GM18507 (cell line): ENCODE results near the gene HTRA1.

Experiments used
- DNase-seq: peaks from one replicate; pipeline ENCODE4 v3.0.0; 2011; ENCODE audit warnings: low read depth; ENCODE audit not compliant: insufficient read length; ENCODE audit errors: extremely low spot score
- FAIRE-seq: peaks from 2 replicates; lab custom pipeline; 2011; peaks lifted over from hg19 to GRCh38; lab: Jason Lieb, UNC

HTRA1 gene

DNA sequence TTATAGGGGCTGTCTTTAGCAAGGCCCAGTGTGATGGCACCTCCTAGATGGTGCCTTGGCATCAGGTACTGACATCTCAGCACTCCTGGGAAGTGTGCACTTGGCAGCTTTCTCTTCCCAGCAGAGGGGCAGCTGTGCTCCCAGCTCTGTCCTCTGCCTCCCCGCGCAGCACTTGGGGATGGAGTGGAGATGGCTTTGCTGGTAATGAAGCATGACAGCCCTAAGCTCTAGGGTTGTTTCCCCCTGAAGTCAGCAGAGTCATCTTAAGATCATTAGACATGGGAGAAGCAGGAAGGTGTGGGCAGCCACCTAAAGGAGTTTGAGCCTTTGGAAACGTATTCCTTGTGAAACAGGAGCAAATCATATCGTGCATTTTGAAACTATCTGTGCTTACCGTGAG is 46.7 kb downstream of the HTRA1 start:
- FAIRE-seq (no peak), DNase-seq (no peak)

DNA sequence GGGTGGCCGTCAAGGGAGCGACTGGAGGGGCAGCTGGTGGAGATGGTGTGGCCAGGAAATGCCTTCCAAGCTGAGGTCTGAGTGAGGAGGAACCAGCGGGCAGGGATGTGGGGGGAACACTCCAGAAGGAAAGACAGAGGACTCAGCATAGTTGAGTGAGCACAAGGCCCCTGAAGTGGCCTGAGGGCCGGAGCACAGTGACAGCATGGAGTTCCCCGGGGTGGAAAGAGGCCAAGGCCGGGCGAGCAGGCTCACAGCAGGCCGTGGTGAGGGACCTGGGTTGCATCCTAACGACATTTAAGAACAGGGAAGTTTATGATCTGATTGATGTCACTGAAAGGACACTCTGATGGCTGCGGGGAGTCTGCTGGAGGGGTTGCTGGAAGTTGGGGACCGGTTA is 48.0 kb downstream of the HTRA1 start:
- FAIRE-seq: no peak
- DNase-seq: no peak

DNA sequence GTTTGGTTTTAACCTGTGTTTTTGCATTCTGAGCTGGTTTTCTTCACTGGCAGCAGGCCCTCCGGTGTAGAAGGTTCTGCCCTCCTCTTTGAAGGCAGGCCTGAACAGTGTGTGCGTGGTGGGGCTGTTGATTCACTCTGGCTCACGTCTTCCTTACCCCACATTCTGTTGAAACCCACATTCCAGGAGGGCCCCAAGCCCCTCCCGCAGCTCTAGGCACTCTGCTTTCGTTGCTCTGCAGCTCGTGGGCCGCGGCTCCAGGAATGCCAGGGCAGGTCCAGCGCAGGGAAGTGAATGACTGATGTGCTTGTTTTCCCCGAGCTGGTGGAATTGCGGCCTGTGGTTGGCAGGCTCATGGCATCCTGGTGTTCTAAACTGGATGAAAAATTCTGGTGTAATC is 49.0 kb downstream of the HTRA1 start:
- DNase-seq (no peak), FAIRE-seq (no peak)

DNA sequence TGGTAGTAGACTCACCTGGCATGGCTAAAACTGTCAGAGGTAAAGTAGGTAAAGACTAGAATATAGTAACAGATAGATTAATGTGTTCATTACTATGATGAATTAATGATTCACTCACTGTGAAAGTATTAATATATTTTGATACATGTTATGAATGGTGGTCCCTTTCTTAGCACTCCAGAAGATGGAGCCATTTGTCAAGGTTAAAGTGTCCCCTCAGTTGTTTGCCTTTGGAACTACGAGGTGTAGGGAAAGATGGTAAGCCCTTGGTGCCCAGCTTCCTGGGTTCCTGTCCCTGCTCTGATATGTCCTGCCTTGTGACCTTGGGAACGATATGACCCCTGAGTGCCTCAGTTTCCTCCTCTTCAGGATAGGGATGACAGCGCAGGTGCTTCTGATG is 49.4 kb downstream of the HTRA1 start:
- FAIRE-seq: no peak
- DNase-seq: no peak

DNA sequence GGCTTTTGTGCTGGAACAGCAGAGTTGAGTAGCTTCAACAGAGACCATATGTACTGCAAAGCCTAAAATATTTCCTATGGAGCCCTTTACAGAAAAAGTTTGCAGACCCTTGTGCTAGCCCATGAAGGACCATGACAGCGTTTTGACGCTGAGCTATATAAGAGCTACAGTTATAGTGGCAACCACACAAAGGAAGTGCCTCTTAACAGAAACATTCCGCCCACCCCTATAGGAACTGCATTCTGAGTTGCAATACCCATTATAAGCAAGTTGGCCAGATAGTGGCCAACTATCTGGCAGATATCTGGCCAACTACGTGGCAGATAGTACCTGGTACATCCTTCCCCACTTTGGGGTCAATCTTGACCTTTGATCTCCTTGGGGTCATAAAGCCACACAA is 51.7 kb downstream of the HTRA1 start:
- no peak for FAIRE-seq
- DNase-seq: no peak

DNA sequence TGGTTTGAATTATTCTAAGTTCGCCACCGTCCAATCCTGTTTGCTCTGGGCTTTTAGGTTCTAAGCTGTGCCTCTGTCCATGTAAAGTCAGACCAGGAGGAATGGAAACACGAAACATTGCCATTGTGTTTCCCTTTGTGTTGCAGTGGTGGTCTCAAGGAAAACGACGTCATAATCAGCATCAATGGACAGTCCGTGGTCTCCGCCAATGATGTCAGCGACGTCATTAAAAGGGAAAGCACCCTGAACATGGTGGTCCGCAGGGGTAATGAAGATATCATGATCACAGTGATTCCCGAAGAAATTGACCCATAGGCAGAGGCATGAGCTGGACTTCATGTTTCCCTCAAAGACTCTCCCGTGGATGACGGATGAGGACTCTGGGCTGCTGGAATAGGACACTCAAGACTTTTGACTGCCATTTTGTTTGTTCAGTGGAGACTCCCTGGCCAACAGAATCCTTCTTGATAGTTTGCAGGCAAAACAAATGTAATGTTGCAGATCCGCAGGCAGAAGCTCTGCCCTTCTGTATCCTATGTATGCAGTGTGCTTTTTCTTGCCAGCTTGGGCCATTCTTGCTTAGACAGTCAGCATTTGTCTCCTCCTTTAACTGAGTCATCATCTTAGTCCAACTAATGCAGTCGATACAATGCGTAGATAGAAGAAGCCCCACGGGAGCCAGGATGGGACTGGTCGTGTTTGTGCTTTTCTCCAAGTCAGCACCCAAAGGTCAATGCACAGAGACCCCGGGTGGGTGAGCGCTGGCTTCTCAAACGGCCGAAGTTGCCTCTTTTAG is 52.9 kb downstream of the HTRA1 start:
- FAIRE-seq (no peak), DNase-seq (no peak)

DNA sequence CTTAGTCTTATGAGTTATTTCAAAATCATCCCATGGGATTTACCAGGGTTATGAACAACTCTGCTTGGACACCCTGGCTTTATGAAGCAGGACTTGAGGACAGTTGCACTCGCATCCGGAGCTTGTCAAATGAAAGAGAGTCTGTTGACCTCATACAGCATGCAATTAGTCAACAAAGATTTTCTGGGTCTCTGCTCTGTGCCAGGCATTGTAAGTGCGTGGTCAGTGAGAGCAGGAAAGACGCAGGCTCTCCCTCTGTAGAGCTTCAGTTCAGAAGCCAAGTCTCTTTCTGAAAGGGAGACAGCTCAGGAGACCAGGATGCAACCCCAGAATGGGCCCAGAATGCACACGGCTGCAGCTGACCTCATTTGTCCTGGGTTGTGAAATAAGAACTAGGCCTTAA is 53.7 kb downstream of the HTRA1 start:
- FAIRE-seq: no peak

DNA sequence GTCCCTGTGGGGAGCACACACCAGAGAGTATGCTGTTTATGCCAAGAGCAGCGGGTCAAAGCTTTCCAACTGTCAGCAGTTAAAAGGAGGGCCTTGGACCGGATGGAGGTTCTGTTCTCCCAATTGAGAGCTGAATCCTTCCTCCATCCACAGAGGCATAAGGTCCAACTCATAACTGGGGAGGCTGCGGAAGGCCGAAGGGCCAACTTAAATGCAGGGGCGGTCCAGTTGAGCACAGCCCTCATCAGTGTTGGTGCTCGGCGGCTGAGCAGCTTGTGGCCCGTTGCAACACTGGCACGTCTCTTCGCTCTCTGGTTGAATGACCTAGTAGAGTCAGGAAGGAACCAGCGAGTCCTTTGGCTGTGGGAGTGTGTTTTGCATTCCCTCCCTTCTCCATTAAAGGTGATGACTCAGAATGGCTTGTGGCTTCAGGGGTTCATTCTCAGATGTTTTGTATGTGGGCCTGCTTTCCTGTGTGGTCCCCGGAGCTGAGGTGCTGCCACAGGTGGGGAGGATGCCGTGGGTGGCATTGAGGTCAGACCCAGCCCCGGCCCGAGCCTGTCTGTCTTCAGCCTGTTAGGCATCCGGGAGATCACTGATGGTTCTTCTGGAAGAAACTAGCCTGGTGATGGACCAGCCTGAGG is 54.4 kb downstream of the HTRA1 start:
- DNase-seq: no peak
- no peak for FAIRE-seq

More for the DNA sequence above, 53.7 kb downstream of the HTRA1 start:
- no peak for DNase-seq

DNA sequence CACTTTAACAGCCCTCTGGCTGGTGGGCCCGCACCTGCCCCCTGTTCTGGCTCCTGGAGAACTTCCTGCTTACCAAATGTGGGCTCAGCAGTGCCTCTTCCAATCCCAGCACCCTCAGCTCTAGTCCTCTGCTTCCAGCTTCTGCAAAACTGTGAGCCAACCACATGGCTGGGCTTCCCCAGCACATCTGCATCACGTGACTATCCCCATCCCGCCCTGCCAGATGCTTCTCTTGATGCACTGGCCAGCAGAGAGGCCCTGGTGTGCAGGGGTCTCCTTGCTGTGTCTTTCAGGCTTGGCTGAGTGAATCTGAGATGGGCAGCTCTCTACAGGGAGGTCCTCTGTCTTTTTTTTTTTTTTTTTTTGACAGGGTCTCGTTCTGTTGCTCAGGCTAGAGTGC is 55.4 kb downstream of the HTRA1 start:
- DNase-seq (no peak), FAIRE-seq (no peak)

DNA sequence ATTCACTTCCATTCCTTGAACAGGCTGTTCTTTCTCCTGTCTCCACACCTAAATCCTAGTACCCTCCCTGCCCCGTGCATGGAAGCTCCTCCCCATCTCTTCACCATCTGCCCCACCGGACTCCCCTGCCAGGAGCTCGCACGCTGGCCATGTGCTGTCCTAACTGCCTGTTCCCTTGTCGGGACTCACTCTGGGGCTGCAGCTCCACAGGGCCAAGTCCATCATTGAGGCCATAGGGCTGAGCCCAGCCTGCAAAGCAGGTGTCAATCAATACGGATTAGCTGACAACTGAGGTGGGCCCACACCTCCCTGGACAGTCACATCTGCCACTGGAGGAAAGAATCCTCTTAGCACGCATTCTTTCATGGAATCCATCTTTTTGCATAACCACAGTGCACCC is 57.8 kb downstream of the HTRA1 start:
- no peak for DNase-seq
- FAIRE-seq: no peak

DNA sequence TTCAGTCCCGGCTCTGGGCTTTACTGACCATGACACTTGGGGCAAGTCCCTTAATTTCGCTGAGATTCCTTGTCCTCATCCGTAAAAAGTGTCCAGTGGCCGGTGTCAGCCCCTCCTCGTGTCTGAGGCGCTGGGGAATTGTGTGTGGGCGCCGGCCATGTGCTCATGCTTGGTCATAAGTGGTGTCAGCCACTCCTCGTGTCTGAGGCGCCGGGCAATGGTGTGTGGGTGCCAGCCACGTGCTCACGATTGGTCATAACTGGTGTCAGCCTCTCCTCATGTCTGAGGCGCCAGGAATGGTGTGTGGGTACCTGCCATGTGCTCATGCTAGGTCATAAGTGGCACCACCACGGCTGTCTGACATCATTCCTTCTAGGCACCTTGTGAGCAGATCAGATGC is 58.5 kb downstream of the HTRA1 start:
- DNase-seq: no peak
- FAIRE-seq: no peak

DNA sequence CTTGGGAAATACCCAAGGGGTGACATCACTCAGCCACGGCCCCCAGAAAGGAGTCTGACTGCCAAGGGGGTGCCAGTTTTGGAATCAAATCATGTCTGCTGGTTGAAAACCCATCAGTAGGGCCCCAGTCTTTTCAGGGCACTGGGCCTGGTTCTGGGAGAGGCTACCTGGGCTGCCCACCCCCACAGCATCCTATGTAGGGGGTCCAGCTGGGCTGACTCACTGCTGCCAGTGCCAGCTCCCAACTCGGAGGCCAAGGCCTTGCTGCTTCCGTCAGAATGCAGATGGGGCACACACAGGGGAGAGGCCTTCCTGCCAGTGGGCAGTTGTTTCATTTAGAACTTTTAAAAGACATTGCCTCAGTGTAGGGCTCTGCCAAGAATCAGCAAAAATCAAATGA is 59.7 kb downstream of the HTRA1 start:
- no peak for FAIRE-seq
- DNase-seq: no peak

DNA sequence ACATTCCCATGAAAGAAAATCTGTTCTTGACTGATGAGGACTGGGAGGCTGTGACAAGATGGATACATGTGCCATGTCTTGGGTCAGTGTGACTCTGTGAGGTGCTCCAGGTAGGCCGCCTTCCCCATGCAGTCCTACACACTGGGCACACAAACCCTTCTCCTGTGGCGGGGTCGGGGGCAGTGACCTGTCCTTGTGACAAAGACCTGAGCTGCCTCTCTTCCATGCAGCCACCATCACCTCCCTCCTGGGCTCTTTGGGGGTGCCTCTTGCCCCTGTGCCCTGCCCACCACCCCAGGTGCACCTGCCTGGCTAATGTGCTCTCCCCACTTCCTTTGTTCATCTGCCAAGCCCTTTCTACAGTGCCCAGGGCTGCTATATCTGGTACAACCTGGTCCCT is 63.5 kb downstream of the HTRA1 start:
- DNase-seq: no peak
- no peak for FAIRE-seq

DNA sequence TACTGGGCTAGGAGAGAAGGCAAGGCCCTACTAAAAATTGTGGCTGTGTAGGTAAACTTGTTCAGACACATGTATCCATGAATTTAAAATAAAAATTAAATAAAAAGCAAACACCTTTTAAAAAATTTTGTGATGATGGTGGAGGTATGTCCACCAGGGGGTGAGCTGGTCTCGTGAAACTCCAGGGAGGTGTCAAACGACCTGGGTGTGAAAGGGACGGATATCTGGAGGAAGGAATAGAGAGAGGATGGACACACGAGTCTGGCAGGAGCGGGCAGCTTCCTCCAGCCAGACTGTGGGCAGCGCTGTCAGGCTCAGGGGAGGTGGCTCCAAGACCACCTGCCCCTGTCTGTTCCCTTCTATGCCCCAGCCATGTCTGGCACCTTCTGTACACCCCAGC is 64.4 kb downstream of the HTRA1 start:
- DNase-seq: no peak
- no peak for FAIRE-seq

DNA sequence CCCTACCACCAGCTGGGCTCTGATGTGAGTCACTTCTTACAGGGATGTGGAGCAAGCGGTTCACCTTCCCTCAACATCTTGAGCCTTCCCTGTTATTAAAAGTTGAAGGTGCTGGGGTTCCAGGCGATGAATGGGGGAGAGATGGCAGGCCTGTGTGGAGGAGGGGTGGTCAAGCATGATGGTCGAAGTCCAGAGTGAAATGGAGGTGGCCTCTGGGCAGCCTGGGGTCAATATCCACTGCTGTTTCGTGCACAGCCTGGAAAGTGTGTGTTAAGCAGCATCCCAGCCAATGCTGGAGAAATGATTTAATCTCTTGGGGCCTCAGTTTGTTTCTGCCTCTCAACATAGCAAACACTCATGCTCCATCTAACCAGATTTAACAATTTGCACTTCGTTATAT is 65.5 kb downstream of the HTRA1 start:
- no peak for FAIRE-seq
- DNase-seq: no peak

DNA sequence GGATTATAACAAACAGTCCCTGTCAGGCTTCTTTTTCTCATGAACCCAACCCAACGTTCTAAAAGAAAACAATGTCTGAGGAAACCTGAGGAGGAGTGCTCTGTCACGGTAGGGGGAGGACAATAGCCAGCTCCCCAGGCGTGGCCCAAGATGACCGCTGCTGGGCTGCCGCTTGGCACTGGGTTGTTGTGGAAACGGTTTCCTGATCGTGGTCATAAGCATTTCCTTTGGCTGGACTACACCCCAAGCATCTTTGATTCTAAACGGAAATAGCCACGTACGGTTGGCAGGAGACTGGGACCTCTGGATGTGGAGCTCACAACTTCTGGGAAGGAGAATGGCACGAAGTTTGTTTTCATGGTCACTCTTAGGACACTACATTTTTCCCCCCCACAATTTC is 68.8 kb downstream of the HTRA1 start:
- DNase-seq: no peak
- FAIRE-seq: no peak

DNA sequence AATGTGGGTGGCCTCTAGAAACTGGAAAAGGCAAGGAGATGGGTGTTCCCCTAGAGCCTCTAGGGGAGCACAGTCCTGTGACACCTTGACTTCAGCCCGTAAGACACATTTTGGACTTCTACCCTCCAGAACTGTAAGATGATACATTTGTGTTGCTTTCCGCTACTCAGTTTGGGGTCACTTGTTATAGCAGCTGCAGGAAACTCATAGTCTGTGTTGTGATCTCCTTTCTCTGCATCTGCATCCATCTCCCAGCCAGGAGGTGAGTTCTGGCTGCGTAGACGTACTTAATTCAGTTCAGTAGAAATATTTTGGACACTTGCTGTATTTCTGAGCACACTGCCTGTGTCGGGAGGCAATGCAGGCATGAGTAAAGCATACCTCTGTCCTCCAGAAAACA is 69.9 kb downstream of the HTRA1 start:
- no peak for FAIRE-seq
- no peak for DNase-seq

DNA sequence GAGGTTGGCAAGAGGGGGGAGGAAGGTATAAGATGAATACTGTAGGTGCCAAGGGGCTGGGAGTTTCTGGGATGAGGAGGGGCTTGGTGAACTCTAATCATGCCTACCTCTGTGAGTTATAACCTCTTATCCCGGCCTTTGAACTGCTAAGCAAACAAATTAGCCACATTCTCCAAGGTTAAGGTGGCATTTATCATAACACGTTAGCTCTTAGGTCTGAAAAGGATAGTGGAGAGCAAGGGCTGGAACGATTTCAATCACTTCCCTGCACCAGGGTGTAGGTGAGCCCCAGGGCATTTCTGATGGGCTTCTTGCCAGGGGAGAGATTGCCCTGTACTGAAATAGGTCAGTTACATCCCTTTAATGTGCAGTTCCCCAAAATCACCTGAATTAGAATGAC is 70.6 kb downstream of the HTRA1 start:
- FAIRE-seq (no peak), DNase-seq (no peak)

DNA sequence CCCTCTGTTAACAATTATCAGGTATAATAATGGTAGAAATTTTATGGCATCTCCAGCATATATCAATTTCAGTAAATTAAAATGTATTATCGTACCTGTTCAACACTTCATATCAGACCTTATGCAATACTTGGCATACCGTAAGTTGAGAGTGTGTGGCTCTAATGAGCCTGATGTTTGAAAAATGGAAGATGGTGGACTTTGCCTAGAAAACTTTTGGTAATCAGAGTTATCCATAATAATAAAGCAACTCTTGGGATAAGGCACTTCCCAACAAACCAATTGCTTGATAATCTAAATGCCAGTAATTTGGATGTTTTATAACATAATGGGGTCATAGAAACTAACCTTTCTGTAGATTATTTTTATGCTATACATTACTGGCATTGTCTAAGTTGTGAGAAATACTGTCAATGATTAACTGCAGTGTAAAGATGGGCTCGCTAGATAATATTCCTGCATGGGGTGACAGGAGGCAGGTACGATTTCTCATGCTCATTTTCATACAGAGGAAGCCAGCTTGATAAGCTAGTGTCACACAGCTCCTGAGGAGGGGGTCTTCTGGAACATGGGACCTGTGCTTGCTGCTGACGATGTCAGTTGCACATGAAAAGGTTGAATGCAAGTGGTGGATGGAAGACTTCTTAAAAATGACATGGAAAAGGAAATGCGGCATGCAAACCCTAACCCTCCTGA is 71.4 kb downstream of the HTRA1 start:
- no peak for FAIRE-seq

DNA sequence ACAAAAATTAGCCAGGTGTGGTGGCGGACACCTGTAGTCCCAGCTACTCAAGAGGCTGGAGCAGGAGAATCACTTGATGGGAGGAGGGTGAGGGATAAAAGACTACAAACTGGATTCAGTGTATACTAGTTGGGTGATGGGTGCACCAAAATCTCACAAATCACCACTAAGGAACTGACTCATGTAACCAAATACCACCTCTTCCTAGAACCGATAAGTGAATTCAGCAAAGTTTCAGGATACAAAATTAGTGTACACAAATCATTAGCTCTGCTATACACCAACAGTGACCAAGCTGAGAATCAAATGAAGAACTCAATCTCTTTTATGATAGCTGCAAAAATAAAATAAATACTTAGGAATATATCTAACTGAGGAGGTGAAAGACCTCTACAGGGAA is 76.2 kb downstream of the HTRA1 start:
- no peak for FAIRE-seq
- no peak for DNase-seq

More for the DNA sequence above, 71.4 kb downstream of the HTRA1 start:
- no peak for DNase-seq

DNA sequence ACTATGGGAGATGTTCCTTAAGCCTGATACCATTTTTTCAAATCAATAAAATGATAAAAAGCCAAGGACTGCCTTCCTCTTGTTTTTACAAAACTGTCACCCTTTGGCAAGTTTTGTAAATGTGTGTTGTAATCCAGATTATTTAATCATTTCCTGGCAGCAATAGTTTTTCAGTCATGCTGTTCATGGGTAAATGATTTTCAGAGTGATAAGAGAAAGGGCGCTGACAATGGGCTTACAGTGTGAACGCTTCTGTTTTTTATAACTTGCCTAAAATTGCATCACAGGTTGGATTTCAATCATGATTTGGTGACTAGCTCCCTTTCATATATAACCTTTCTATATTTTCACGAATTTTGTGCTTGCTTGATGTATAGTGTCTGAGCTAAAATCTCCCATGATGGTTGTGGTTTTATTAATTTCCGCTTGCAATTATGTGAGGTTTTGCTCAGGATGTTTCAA is 80.2 kb downstream of the HTRA1 start:
- DNase-seq (no peak), FAIRE-seq (no peak)
